SK-N-SH (cell line): ENCODE data around the gene SPACA7.

Experiments used
- CHD2 ChIP-seq: fragments of 150-350 bp; IDR thresholded peaks from 2 replicates; pipeline ENCODE4 v1.6.1; 2018; ENCODE audit warnings: low read length; ENCODE audit not compliant: partially characterized antibody
- CTCF ChIP-seq: fragments of 200-600 bp; sonication (generic); IDR thresholded peaks from 2 replicates; pipeline ENCODE4 v1.6.1; 2017; ENCODE audit warnings: antibody characterized with exemption, mild to moderate bottlenecking, moderate library complexity
- FOXJ3 ChIP-seq: sonication (generic); formaldehyde crosslinking; IDR thresholded peaks from 2 replicates; pipeline ENCODE4 v1.5.1; 2020; ENCODE audit warnings: mild to moderate bottlenecking, missing genetic modification reagents
- JUND ChIP-seq: IDR thresholded peaks from 2 replicates; pipeline ENCODE4 v1.4.0; 2012
- POLR2AphosphoS5 ChIP-seq: IDR thresholded peaks from 2 replicates; pipeline ENCODE4 v1.6.1; 2012; ENCODE audit warnings: low read depth, low read length
- TAF1 ChIP-seq: IDR thresholded peaks from 2 replicates; pipeline ENCODE4 v1.6.1; 2012; ENCODE audit warnings: low read depth, mild to moderate bottlenecking, low read length, moderate library complexity, borderline replicate concordance

- TF ChIP-seq POLR2AphosphoS5 (no peak), FOXJ3 (CRISPR knock-in tag) (no peak), TAF1 (no peak), JUND (no peak), CTCF (no peak), CHD2 (no peak)
Observed at GRCh38 chr13:112466132-112467058, 90.2 kb downstream of the SPACA7 start.
